HepG2 (cell line): ENCODE results near the gene MCAT. TPM values are rescaled to one million over a fixed set of nuclear protein-coding genes. Genes with fewer than 3 reads are reported as not detected.

ENCODE experiments used
- FOXK1 ChIP-seq: sonication (generic); formaldehyde crosslinking; IDR thresholded peaks from 2 replicates; pipeline ENCODE4 v1.4.0; 2020; ENCODE audit warnings: low read depth, missing genetic modification reagents, borderline replicate concordance
- KDM2A ChIP-seq: sonication (generic); formaldehyde crosslinking; IDR thresholded peaks from 2 replicates; pipeline ENCODE4 v1.4.0; 2020; ENCODE audit warnings: low read depth, missing genetic modification reagents, borderline replicate concordance
- NONO ChIP-seq, 2 experiments: fragments of 450-650 bp in 1 of 2; sonication (generic) in 1 of 2; formaldehyde crosslinking in 1 of 2; IDR thresholded peaks in 1 of 2; conservative IDR thresholded peaks in 1 of 2; 2 replicates each; pipeline versions ENCODE4 v1.6.1 to v1.8.0; 2017 to 2022; ENCODE audit warnings: mild to moderate bottlenecking in 1 of 2, missing genetic modification reagents in 1 of 2, moderate library complexity in 1 of 2
- NR2F1 ChIP-seq, 2 experiments: fragments of 450-650 bp in 1 of 2; formaldehyde crosslinking in 1 of 2; IDR thresholded peaks; 2 replicates each; pipeline versions ENCODE4 v1.5.0 to v1.6.1; 2016 to 2020; ENCODE audit warnings: mild to moderate bottlenecking in 1 of 2, missing compliant biosample characterization in 1 of 2, missing genetic modification reagents in 1 of 2, moderate library complexity in 1 of 2
- POLR2AphosphoS5 ChIP-seq: IDR thresholded peaks from 2 replicates; pipeline ENCODE4 v1.6.1; 2012; ENCODE audit warnings: low read depth, low read length
- SKI ChIP-seq: fragments of 450-650 bp; IDR thresholded peaks from one replicate; pipeline ENCODE4 v1.6.1; 2018; ENCODE audit warnings: mild to moderate bottlenecking; ENCODE audit not compliant: partially characterized antibody
- YEATS4 ChIP-seq: sonication (generic); formaldehyde crosslinking; IDR thresholded peaks from 2 replicates; pipeline ENCODE4 v1.4.0; 2020; ENCODE audit warnings: missing genetic modification reagents, borderline replicate concordance
- ZNF225 ChIP-seq: sonication (generic); formaldehyde crosslinking; IDR thresholded peaks from 2 replicates; pipeline ENCODE4 v1.4.0; 2020; ENCODE audit warnings: mild to moderate bottlenecking, missing genetic modification reagents
- ZNF713 ChIP-seq: sonication (generic); formaldehyde crosslinking; IDR thresholded peaks from 2 replicates; pipeline ENCODE4 v1.4.0; 2020; ENCODE audit warnings: mild to moderate bottlenecking, missing genetic modification reagents
- polyA plus RNA-seq, 8 experiments: library from polyadenylated mRNA; depleted of rRNA in 3 of 8; stranded (reverse) in 7 of 8; unstranded in 1 of 8; fragments of >200 nt; fragmentation: Illumina TruSeq in 4 of 8; extraction: Trizol in 4 of 8; gene quantifications; 2 replicates each; pipeline versions ENCODE4 v1.2.1 to v1.2.3, GENCODE V29; 2011 to 2016; ENCODE audit warnings: low read depth in 4 of 8, missing spikeins in 1 of 8, mixed read lengths in 1 of 8; ENCODE audit not compliant: insufficient read depth in 1 of 8
- total RNA-seq, 5 experiments: library from RNA; depleted of rRNA; stranded (reverse); fragments of >200 nt; fragmentation: Illumina TruSeq; extraction: Trizol; gene quantifications; 2 replicates each; pipeline ENCODE4 v1.2.3, GENCODE V29; 2016; ENCODE audit warnings: low read depth in 1 of 5
- TF ChIP-seq, protein P1 (sequence below): sonication (generic); formaldehyde crosslinking; IDR thresholded peaks from 2 replicates; pipeline ENCODE4 v1.4.0; 2020; ENCODE audit warnings: mild to moderate bottlenecking, low read depth, missing genetic modification reagents
- TF ChIP-seq, protein P2 (sequence below): IDR thresholded peaks from 2 replicates; pipeline ENCODE4 v1.6.1; 2016; ENCODE audit warnings: missing compliant biosample characterization, missing genetic modification reagents, borderline replicate concordance
- TF ChIP-seq, protein P3 (sequence below): sonication (generic); formaldehyde crosslinking; IDR thresholded peaks from 2 replicates; pipeline ENCODE4 v1.4.0; 2020; ENCODE audit warnings: missing genetic modification reagents, low read depth, mild to moderate bottlenecking, borderline replicate concordance
- TF ChIP-seq, protein P4 (sequence below): IDR thresholded peaks from 2 replicates; pipeline ENCODE4 v1.6.1; 2016
- TF ChIP-seq, protein P5 (sequence below), 2 experiments: fragments of 450-650 bp in 1 of 2; sonication (generic) in 1 of 2; formaldehyde crosslinking; IDR thresholded peaks; 2 replicates each; pipeline versions ENCODE4 v1.5.0 to v1.8.0; 2020 to 2022; ENCODE audit warnings: mild to moderate bottlenecking in 1 of 2, missing genetic modification reagents in 1 of 2
- TF ChIP-seq, protein P6 (sequence below): sonication (generic); formaldehyde crosslinking; IDR thresholded peaks from 2 replicates; pipeline ENCODE4 v1.5.1; 2020; ENCODE audit warnings: missing genetic modification reagents, mild to moderate bottlenecking, borderline replicate concordance
- TF ChIP-seq, protein P7 (sequence below): sonication (generic); formaldehyde crosslinking; IDR thresholded peaks from 2 replicates; pipeline ENCODE4 v1.4.0; 2020; ENCODE audit warnings: missing genetic modification reagents

The MCAT gene
- total and polyA plus RNA-seq, 2 of the 13 experiments (the other 11 are each of a cell fraction or from before 2014, with no cell fraction given), result 9.3 to 16.7 TPM

DNA sequence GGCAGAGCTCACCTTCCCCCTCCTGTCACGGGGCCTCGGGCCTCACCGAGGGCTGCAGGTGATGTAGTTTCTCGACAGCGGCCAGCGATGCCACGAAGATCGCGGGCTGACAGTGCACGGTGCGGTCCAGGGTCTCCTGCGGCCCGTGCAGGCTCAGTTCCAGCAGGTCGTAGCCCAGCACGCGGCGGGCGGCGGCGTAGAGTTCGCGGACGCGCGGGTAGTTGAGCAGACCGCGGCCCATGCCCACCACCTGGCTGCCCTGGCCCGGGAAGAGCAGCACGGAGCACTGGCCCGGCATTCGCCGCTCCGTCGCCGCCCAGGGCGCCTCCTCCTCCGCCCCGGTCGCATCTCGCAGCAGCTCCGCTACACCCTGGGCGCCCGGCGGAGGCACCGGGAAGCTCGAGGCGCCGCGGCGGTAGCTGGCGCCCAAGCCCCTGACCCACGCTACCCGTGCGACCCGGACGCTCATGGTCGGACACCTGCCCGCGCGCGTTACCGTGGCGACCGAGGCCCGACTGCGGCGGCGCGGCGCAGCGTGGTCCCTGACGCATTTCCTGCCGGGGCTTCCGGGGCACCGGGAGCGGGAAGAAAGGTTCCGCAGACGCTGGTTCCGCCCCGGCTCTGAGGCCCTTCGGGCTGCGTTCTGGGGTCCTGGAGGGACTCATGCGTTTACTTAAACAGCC, at the start of gene MCAT (continued):
- TF ChIP-seq, protein P1, sequence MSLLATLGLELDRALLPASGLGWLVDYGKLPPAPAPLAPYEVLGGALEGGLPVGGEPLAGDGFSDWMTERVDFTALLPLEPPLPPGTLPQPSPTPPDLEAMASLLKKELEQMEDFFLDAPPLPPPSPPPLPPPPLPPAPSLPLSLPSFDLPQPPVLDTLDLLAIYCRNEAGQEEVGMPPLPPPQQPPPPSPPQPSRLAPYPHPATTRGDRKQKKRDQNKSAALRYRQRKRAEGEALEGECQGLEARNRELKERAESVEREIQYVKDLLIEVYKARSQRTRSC (CRISPR knock-in tag), result no peak
- TF ChIP-seq, protein P2, sequence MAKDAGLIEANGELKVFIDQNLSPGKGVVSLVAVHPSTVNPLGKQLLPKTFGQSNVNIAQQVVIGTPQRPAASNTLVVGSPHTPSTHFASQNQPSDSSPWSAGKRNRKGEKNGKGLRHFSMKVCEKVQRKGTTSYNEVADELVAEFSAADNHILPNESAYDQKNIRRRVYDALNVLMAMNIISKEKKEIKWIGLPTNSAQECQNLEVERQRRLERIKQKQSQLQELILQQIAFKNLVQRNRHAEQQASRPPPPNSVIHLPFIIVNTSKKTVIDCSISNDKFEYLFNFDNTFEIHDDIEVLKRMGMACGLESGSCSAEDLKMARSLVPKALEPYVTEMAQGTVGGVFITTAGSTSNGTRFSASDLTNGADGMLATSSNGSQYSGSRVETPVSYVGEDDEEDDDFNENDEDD (CRISPR knock-in tag), result peak; percentile 88
- no peak; the same call in 1 of the 2 replicates for TF ChIP-seq ZNF225 (CRISPR knock-in tag)
- TF ChIP-seq, protein P3, sequence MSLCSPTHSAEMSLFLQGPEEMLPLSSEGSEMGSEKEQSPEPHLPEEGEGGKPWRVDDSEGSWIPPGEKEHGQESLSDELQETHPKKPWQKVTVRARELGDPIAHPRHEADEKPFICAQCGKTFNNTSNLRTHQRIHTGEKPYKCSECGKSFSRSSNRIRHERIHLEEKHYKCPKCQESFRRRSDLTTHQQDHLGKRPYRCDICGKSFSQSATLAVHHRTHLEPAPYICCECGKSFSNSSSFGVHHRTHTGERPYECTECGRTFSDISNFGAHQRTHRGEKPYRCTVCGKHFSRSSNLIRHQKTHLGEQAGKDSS (CRISPR knock-in tag), result peak; percentile 53; the same call in 1 of the 2 replicates
- TF ChIP-seq, protein P4, sequence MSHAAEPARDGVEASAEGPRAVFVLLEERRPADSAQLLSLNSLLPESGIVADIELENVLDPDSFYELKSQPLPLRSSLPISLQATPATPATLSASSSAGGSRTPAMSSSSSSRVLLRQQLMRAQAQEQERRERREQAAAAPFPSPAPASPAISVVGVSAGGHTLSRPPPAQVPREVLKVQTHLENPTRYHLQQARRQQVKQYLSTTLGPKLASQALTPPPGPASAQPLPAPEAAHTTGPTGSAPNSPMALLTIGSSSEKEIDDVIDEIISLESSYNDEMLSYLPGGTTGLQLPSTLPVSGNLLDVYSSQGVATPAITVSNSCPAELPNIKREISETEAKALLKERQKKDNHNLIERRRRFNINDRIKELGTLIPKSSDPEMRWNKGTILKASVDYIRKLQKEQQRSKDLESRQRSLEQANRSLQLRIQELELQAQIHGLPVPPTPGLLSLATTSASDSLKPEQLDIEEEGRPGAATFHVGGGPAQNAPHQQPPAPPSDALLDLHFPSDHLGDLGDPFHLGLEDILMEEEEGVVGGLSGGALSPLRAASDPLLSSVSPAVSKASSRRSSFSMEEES (CRISPR knock-in tag), result peak; percentile 64; the same call in 1 of the 2 replicates
- no peak for TF ChIP-seq NONO (IDR thresholded peaks at IDR 0.05)
- peak; percentile 60 for TF ChIP-seq NONO (CRISPR knock-in tag; conservative IDR thresholded peaks at IDR 0.05)
- TF ChIP-seq SKI, result no peak
- TF ChIP-seq YEATS4 (CRISPR knock-in tag), result peak; percentile 85
- peak in 1 of 2 experiments; percentile 27; a peak in 1 of 4 replicates for TF ChIP-seq NR2F1 (CRISPR knock-in tag; IDR thresholded peaks at IDR 0.05)
- TF ChIP-seq POLR2AphosphoS5, result peak; percentile 55
- peak; percentile 83; the same call in 1 of the 2 replicates for TF ChIP-seq ZNF713
- peak; percentile 85 for TF ChIP-seq FOXK1 (CRISPR knock-in tag)
- TF ChIP-seq, protein P5, sequence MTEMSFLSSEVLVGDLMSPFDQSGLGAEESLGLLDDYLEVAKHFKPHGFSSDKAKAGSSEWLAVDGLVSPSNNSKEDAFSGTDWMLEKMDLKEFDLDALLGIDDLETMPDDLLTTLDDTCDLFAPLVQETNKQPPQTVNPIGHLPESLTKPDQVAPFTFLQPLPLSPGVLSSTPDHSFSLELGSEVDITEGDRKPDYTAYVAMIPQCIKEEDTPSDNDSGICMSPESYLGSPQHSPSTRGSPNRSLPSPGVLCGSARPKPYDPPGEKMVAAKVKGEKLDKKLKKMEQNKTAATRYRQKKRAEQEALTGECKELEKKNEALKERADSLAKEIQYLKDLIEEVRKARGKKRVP (CRISPR knock-in tag; IDR thresholded peaks at IDR 0.05), result no peak
- peak; percentile 91 for TF ChIP-seq KDM2A (CRISPR knock-in tag)
- TF ChIP-seq, protein P6, sequence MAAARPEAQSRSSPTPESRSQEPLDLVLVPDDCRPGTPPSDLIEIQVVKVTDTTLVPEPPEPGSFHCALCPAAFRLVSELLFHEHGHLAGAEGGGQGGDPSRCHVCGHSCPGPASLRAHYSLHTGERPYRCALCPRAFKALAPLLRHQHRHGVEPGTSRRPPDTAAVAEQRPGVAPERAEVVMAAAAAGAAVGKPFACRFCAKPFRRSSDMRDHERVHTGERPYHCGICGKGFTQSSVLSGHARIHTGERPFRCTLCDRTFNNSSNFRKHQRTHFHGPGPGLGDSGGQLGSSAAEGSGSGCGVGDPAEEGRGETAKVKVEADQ (CRISPR knock-in tag), result no peak
- TF ChIP-seq, protein P7, sequence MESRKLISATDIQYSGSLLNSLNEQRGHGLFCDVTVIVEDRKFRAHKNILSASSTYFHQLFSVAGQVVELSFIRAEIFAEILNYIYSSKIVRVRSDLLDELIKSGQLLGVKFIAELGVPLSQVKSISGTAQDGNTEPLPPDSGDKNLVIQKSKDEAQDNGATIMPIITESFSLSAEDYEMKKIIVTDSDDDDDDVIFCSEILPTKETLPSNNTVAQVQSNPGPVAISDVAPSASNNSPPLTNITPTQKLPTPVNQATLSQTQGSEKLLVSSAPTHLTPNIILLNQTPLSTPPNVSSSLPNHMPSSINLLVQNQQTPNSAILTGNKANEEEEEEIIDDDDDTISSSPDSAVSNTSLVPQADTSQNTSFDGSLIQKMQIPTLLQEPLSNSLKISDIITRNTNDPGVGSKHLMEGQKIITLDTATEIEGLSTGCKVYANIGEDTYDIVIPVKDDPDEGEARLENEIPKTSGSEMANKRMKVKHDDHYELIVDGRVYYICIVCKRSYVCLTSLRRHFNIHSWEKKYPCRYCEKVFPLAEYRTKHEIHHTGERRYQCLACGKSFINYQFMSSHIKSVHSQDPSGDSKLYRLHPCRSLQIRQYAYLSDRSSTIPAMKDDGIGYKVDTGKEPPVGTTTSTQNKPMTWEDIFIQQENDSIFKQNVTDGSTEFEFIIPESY (CRISPR knock-in tag), result peak; percentile 71
